ENCODE measurements around the gene PRTN3.

DNA sequence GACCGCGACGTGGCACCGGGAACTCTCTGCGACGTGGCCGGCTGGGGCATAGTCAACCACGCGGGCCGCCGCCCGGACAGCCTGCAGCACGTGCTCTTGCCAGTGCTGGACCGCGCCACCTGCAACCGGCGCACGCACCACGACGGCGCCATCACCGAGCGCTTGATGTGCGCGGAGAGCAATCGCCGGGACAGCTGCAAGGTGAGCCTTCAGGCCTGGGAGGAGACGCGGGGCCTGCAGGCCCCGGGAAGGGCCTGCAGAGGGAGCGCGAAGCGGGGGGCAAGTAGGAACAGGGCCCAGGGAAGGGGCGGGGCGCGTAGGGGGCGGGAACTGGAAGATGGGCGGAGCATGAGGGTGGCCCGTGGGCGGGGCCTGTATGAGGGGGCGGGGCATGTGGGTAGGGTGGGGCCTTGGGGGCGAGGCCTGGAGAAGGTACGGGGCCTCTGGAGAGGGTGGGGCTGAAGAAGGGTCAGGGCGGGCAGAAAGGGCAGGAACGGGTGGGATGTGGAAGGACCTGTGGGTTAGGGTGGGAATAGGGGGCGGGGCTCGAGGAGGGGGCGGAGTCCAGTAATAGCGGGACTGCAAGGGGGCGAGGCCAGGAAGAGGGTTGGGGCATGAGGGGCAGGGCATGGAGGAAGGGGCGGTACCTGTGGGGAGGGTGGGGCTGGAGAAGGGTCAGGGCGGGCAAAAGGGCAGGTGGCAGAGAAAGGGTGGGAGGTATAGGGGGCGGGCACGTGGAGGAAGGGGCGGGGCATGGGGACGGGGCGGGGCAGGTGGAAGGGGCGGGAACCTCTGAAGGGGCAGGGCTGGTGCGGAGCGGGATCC, 21.2 kb downstream of the PRTN3 start:
- TF ChIP-seq, protein P1, sequence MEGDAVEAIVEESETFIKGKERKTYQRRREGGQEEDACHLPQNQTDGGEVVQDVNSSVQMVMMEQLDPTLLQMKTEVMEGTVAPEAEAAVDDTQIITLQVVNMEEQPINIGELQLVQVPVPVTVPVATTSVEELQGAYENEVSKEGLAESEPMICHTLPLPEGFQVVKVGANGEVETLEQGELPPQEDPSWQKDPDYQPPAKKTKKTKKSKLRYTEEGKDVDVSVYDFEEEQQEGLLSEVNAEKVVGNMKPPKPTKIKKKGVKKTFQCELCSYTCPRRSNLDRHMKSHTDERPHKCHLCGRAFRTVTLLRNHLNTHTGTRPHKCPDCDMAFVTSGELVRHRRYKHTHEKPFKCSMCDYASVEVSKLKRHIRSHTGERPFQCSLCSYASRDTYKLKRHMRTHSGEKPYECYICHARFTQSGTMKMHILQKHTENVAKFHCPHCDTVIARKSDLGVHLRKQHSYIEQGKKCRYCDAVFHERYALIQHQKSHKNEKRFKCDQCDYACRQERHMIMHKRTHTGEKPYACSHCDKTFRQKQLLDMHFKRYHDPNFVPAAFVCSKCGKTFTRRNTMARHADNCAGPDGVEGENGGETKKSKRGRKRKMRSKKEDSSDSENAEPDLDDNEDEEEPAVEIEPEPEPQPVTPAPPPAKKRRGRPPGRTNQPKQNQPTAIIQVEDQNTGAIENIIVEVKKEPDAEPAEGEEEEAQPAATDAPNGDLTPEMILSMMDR (IDR thresholded peaks at IDR 0.05; ENCODE audit: low read depth, low read length, missing input control): no peak
- TF ChIP-seq FOXA1 (IDR thresholded peaks at IDR 0.05) (no peak), HNF4A (conservative IDR thresholded peaks at IDR 0.05) (no peak), EGR1 (IDR thresholded peaks at IDR 0.05; ENCODE audit: low read depth in 2 of 2) (no peak), JUND (IDR thresholded peaks at IDR 0.05) (no peak), HNF4G (IDR thresholded peaks at IDR 0.05) (no peak), YY1 (IDR thresholded peaks at IDR 0.05) (no peak), TAF1 (conservative IDR thresholded peaks at IDR 0.05) (no peak), RAD21 (IDR thresholded peaks at IDR 0.05) (no peak), RXRA (IDR thresholded peaks at IDR 0.05) (no peak)
- TF ChIP-seq, protein P2, sequence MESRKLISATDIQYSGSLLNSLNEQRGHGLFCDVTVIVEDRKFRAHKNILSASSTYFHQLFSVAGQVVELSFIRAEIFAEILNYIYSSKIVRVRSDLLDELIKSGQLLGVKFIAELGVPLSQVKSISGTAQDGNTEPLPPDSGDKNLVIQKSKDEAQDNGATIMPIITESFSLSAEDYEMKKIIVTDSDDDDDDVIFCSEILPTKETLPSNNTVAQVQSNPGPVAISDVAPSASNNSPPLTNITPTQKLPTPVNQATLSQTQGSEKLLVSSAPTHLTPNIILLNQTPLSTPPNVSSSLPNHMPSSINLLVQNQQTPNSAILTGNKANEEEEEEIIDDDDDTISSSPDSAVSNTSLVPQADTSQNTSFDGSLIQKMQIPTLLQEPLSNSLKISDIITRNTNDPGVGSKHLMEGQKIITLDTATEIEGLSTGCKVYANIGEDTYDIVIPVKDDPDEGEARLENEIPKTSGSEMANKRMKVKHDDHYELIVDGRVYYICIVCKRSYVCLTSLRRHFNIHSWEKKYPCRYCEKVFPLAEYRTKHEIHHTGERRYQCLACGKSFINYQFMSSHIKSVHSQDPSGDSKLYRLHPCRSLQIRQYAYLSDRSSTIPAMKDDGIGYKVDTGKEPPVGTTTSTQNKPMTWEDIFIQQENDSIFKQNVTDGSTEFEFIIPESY (IDR thresholded peaks at IDR 0.05): no peak
- TF ChIP-seq, protein P3, sequence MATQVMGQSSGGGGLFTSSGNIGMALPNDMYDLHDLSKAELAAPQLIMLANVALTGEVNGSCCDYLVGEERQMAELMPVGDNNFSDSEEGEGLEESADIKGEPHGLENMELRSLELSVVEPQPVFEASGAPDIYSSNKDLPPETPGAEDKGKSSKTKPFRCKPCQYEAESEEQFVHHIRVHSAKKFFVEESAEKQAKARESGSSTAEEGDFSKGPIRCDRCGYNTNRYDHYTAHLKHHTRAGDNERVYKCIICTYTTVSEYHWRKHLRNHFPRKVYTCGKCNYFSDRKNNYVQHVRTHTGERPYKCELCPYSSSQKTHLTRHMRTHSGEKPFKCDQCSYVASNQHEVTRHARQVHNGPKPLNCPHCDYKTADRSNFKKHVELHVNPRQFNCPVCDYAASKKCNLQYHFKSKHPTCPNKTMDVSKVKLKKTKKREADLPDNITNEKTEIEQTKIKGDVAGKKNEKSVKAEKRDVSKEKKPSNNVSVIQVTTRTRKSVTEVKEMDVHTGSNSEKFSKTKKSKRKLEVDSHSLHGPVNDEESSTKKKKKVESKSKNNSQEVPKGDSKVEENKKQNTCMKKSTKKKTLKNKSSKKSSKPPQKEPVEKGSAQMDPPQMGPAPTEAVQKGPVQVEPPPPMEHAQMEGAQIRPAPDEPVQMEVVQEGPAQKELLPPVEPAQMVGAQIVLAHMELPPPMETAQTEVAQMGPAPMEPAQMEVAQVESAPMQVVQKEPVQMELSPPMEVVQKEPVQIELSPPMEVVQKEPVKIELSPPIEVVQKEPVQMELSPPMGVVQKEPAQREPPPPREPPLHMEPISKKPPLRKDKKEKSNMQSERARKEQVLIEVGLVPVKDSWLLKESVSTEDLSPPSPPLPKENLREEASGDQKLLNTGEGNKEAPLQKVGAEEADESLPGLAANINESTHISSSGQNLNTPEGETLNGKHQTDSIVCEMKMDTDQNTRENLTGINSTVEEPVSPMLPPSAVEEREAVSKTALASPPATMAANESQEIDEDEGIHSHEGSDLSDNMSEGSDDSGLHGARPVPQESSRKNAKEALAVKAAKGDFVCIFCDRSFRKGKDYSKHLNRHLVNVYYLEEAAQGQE (IDR thresholded peaks at IDR 0.05): no peak
- TF ChIP-seq, protein P4, sequence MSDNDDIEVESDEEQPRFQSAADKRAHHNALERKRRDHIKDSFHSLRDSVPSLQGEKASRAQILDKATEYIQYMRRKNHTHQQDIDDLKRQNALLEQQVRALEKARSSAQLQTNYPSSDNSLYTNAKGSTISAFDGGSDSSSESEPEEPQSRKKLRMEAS (IDR thresholded peaks at IDR 0.05): no peak
- TF ChIP-seq, protein P5, sequence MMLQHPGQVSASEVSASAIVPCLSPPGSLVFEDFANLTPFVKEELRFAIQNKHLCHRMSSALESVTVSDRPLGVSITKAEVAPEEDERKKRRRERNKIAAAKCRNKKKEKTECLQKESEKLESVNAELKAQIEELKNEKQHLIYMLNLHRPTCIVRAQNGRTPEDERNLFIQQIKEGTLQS (IDR thresholded peaks at IDR 0.05): no peak

All from liver (tissue), 3 donors.